ENCODE measurements around the gene GIT1.
A peak's percentile ranks its signal among the peaks of the same experiment; 100 is the strongest.

GIT1 gene

GRCh38 chr17:29615492-29616299 lies 26.2 kb upstream of the GIT1 start:
- Histone ChIP-seq H3K9ac (ENCODE audit: low read length) (peak overlapping the region; percentile 30; the same call in 1 of the 2 replicates), H3K4me2 (ENCODE audit: low read depth, low read length, poor library complexity, severe bottlenecking) (peak overlapping the region; percentile 59)

DNA sequence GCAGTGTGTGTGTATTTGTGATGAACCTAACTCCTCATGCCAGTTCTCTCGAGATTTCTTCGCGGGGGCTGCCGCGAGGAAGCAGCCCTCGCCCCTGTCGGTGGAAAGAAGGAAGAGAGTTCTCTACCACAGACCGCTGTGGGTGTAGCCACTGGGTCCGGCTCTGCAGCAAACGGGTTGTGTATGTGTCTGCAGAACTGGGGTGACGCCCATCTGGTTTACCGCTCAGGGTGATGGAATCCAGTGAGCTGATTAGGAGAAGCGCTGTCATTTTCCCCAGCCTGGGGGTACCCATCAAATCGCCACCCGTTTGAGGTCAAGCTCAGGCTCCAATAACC lies 25.6 kb upstream of the GIT1 start:
- Histone ChIP-seq H3K36me3 (ENCODE audit: low read length) (no peaks in the 10 kb centered on the region), H3K27me3 (ENCODE audit: low read length) (no peaks in the 10 kb centered on the region), H3K4me2 (ENCODE audit: low read depth, low read length, poor library complexity, severe bottlenecking) (peak overlapping the region; percentile 59), H3K9me3 (ENCODE audit: insufficient read depth, low read length) (no peaks in the 10 kb centered on the region), H3K27ac (ENCODE audit: low read depth, low read length) (no peak overlapping the region), H3F3A (ENCODE audit: insufficient read depth) (no peaks in the 10 kb centered on the region), H2AFZ (ENCODE audit: low read depth, low read length, severe bottlenecking) (no peak overlapping the region), H3K9me2 (replicated peaks; ENCODE audit: insufficient read depth, low read length) (no peaks in the 10 kb centered on the region), H3K79me2 (ENCODE audit: insufficient read depth, low read length) (no peaks in the 10 kb centered on the region), H4K20me1 (ENCODE audit: low read depth, low read length) (no peaks in the 10 kb centered on the region), H3K9ac (ENCODE audit: low read length) (no peak overlapping the region; the same call in 1 of the 2 replicates), H3K4me3 (ENCODE audit: insufficient read depth, low read length, poor library complexity, severe bottlenecking) (peak overlapping the region; percentile 32)
- TF ChIP-seq CTCF (IDR thresholded peaks at IDR 0.05; ENCODE audit: insufficient read depth, low read length, poor library complexity, severe bottlenecking) (no peak), EZH2phosphoT487 (conservative IDR thresholded peaks at IDR 0.05; ENCODE audit: low read length) (no peak)

More at GRCh38 chr17:29615492-29616299, 26.2 kb upstream of the GIT1 start:
- Histone ChIP-seq H3K27me3 (ENCODE audit: low read length) (no peaks in the 10 kb centered on the region), H3K27ac (ENCODE audit: low read depth, low read length) (no peak overlapping the region), H3K36me3 (ENCODE audit: low read length) (no peaks in the 10 kb centered on the region), H3K4me3 (ENCODE audit: insufficient read depth, low read length, poor library complexity, severe bottlenecking) (peak overlapping the region; percentile 47), H3K9me3 (ENCODE audit: insufficient read depth, low read length) (no peaks in the 10 kb centered on the region), H4K20me1 (ENCODE audit: low read depth, low read length) (no peaks in the 10 kb centered on the region), H2AFZ (ENCODE audit: low read depth, low read length, severe bottlenecking) (no peak overlapping the region), H3F3A (ENCODE audit: insufficient read depth) (no peaks in the 10 kb centered on the region), H3K79me2 (ENCODE audit: insufficient read depth, low read length) (no peaks in the 10 kb centered on the region), H3K9me2 (replicated peaks; ENCODE audit: insufficient read depth, low read length) (no peaks in the 10 kb centered on the region)
- TF ChIP-seq CTCF (IDR thresholded peaks at IDR 0.05; ENCODE audit: insufficient read depth, low read length, poor library complexity, severe bottlenecking) (no peak), EZH2phosphoT487 (conservative IDR thresholded peaks at IDR 0.05; ENCODE audit: low read length) (no peak)

DNA sequence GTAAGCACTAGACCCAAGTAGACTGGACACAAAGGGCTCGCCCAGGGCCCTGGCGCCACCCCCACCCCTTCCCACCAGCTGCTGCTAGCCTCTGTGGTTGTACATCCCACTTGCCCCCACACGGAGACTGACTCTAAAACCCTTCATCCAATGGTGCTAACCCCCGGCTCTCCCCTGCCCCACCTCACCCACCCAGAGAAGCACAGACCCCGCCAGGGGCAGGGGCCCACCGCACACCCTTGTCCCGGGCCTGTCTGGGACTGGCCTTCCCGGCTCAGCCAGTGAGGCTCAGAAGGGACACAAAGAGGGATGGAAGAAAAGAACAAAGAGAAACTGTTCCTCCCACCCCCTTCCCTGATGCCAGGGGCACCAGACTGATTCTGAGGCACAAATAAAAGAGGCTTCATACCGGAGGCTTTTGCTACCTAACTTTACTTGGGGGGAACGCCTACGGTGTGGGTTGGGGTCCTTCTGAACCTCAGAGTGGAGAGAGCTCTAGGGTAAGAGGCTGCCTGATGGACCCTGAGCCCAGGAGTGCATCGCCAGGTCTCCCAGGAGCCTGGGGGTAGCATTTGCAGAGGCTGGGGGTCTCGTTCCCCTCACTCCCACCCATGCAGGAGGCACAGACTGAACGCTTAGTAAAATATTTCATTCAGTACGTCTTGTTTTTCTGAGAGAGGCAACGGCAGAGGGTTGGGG lies 25.1 kb upstream of the GIT1 start:
- Histone ChIP-seq H3K79me2 (ENCODE audit: insufficient read depth, low read length) (no peaks in the 10 kb centered on the region), H3K36me3 (ENCODE audit: low read length) (no peaks in the 10 kb centered on the region), H3F3A (ENCODE audit: insufficient read depth) (no peaks in the 10 kb centered on the region), H2AFZ (ENCODE audit: low read depth, low read length, severe bottlenecking) (no peak overlapping the region), H3K4me2 (ENCODE audit: low read depth, low read length, poor library complexity, severe bottlenecking) (peak overlapping the region; percentile 59), H3K9me3 (ENCODE audit: insufficient read depth, low read length) (no peaks in the 10 kb centered on the region), H3K9ac (ENCODE audit: low read length) (no peak overlapping the region), H3K27ac (ENCODE audit: low read depth, low read length) (no peak overlapping the region), H4K20me1 (ENCODE audit: low read depth, low read length) (no peaks in the 10 kb centered on the region), H3K4me3 (ENCODE audit: insufficient read depth, low read length, poor library complexity, severe bottlenecking) (no peak overlapping the region), H3K27me3 (ENCODE audit: low read length) (no peaks in the 10 kb centered on the region), H3K9me2 (replicated peaks; ENCODE audit: insufficient read depth, low read length) (no peaks in the 10 kb centered on the region)
- TF ChIP-seq CTCF (IDR thresholded peaks at IDR 0.05; ENCODE audit: insufficient read depth, low read length, poor library complexity, severe bottlenecking) (no peak), EZH2phosphoT487 (conservative IDR thresholded peaks at IDR 0.05; ENCODE audit: low read length) (no peak)
